Measurements from ENCODE around the gene HADHA. TPM values are rescaled to one million over a fixed set of nuclear protein-coding genes. Genes with fewer than 3 reads are reported as not detected.
A peak's percentile ranks its signal among the peaks of the same experiment; 100 is the strongest.
"Not testable (repeated sequence)": the region's sequence is repeated elsewhere in the genome, so short reads cannot be mapped to it uniquely, and the experiment has no call there.

HADHA gene
- total and polyA plus RNA-seq, 2 experiments from 2014 or later = 154 to 223 TPM

GRCh38 chr2:26273501-26273900 is 29.1 kb upstream of the HADHA start:
- Histone ChIP-seq H3K27me3 (no peaks in the 10 kb centered on the region), H3K36me3 (peaks cover 14% of the 10 kb centered on the region), H3K4me3 (no peak overlapping the region), H3K9me3 (ENCODE audit: low read depth) (no peaks in the 10 kb centered on the region), H3K27ac (no peak overlapping the region), H3K4me1 (ENCODE audit: low read depth) (peaks cover 11% of the 10 kb centered on the region)
- peak in 1 of 2 donors; percentile 50 for DNase-seq (ENCODE audit: low read depth in 1 of 2, low spot score in 1 of 2)
- TF ChIP-seq CTCF (IDR thresholded peaks at IDR 0.05; ENCODE audit: low read depth, low read length) = no peak

- Histone ChIP-seq H3K9me3 (ENCODE audit: low read depth) (no peaks in the 10 kb centered on the region), H3K4me1 (ENCODE audit: low read depth) (peaks cover 19% of the 10 kb centered on the region), H3K4me3 (no peak overlapping the region), H3K36me3 (peaks cover 5% of the 10 kb centered on the region), H3K27me3 (no peaks in the 10 kb centered on the region), H3K27ac (peak overlapping the region; percentile 8)
- no peak for DNase-seq (ENCODE audit: low read depth in 1 of 2, low spot score in 1 of 2)
- no peak for TF ChIP-seq CTCF (IDR thresholded peaks at IDR 0.05; ENCODE audit: low read depth, low read length)
Observed at GRCh38 chr2:26270373-26270772, 25.9 kb upstream of the HADHA start.

GRCh38 chr2:26269571-26270158 is 25.2 kb upstream of the HADHA start:
- TF ChIP-seq CTCF (IDR thresholded peaks at IDR 0.05; ENCODE audit: low read depth, low read length) = no peak
- H3K27me3 ChIP-seq = no peaks in the 10 kb centered on the region
- H3K9me3 ChIP-seq (ENCODE audit: low read depth) = no peaks in the 10 kb centered on the region
- H3K4me1 ChIP-seq (ENCODE audit: low read depth) = peaks cover 12% of the 10 kb centered on the region
- DNase-seq (ENCODE audit: low read depth in 1 of 2, low spot score in 1 of 2) = no peak
- H3K36me3 ChIP-seq = peaks cover 5% of the 10 kb centered on the region
- H3K4me3 ChIP-seq = no peak overlapping the region
- peak overlapping the region; percentile 8 for H3K27ac ChIP-seq

- not testable (repeated sequence) for H3K36me3 ChIP-seq; H3K27me3 ChIP-seq; H3K9me3 ChIP-seq (ENCODE audit: low read depth); H3K4me3 ChIP-seq; DNase-seq (ENCODE audit: low read depth in 1 of 2, low spot score in 1 of 2)
- Histone ChIP-seq H3K4me1 (ENCODE audit: low read depth) (peaks cover 11% of the 10 kb centered on the region), H3K27ac (peak overlapping the region; percentile 52)
Observed at GRCh38 chr2:26268670-26269385, 24.4 kb upstream of the HADHA start.

GRCh38 chr2:26268213-26268612 is 23.8 kb upstream of the HADHA start:
- Histone ChIP-seq H3K9me3 (ENCODE audit: low read depth) (no peaks in the 10 kb centered on the region), H3K27me3 (no peaks in the 10 kb centered on the region)
- peak; percentile 4 to 73 for DNase-seq (ENCODE audit: low read depth in 1 of 2, low spot score in 1 of 2)

GRCh38 chr2:26258836-26259235 is 14.4 kb upstream of the HADHA start:
- not testable (repeated sequence) for DNase-seq (ENCODE audit: low read depth in 1 of 2, low spot score in 1 of 2); H3K4me1 ChIP-seq (ENCODE audit: low read depth); H3K27ac ChIP-seq; H3K9me3 ChIP-seq (ENCODE audit: low read depth); H3K4me3 ChIP-seq; H3K27me3 ChIP-seq
- H3K36me3 ChIP-seq = peaks cover 16% of the 10 kb centered on the region

More at GRCh38 chr2:26268213-26268612, 23.8 kb upstream of the HADHA start:
- Histone ChIP-seq H3K27ac (peak overlapping the region; percentile 52), H3K4me3 (no peak overlapping the region), H3K36me3 (peaks cover 10% of the 10 kb centered on the region), H3K4me1 (ENCODE audit: low read depth) (peaks cover 11% of the 10 kb centered on the region)
- no peak for TF ChIP-seq CTCF (IDR thresholded peaks at IDR 0.05; ENCODE audit: low read depth, low read length)
